PC-9 (cell line): ENCODE results near the gene UNC13C.

Experiments used
- EZH2 ChIP-seq: fragments of 200-600 bp; sonication (generic); IDR thresholded peaks from 2 replicates; pipeline ENCODE4 v1.8.0; 2017; ENCODE audit warnings: antibody characterized with exemption, low read depth
- TF ChIP-seq, protein P1 (sequence below): fragments of 200-600 bp; sonication (generic); conservative IDR thresholded peaks from 2 replicates; pipeline ENCODE4 v1.6.1; 2017; ENCODE audit warnings: mixed run types, antibody characterized with exemption, mild to moderate bottlenecking, moderate library complexity

DNA sequence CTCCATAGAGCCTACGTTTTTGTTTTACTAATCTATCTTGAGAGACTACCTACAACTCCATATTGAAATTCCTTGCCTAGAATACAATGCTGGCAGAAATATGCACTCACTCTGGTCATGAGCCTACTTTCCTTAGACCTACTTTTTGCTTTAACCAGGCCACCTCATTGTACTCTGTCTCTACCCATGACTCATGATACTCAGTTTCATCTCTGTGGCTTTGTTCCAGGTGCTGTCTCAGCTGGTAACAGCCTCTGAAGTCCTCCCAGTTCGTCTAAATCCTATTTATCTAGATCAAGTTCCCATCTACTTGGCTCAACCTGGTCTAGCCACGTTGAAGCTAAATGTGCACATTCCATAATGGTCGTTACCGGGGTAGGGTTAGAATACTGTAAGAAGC lies 682.1 kb downstream of the UNC13C start:
- TF ChIP-seq, protein P1, sequence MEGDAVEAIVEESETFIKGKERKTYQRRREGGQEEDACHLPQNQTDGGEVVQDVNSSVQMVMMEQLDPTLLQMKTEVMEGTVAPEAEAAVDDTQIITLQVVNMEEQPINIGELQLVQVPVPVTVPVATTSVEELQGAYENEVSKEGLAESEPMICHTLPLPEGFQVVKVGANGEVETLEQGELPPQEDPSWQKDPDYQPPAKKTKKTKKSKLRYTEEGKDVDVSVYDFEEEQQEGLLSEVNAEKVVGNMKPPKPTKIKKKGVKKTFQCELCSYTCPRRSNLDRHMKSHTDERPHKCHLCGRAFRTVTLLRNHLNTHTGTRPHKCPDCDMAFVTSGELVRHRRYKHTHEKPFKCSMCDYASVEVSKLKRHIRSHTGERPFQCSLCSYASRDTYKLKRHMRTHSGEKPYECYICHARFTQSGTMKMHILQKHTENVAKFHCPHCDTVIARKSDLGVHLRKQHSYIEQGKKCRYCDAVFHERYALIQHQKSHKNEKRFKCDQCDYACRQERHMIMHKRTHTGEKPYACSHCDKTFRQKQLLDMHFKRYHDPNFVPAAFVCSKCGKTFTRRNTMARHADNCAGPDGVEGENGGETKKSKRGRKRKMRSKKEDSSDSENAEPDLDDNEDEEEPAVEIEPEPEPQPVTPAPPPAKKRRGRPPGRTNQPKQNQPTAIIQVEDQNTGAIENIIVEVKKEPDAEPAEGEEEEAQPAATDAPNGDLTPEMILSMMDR, result no peak
- no peak for TF ChIP-seq EZH2
